Fibroblast of lung (primary cell): ENCODE results near the gene UBE2E3. TPM values are rescaled to one million over a fixed set of nuclear protein-coding genes. Genes with fewer than 3 reads are reported as not detected.

Experiments used
- DNase-seq, 2 donors: peaks; one replicate each; pipeline versions ENCODE4 v3.0.0 to v3.0.0-alpha.2; 2010; ENCODE audit warnings: low read depth in 2 of 2
- H2AFZ ChIP-seq: 2 replicates; pipeline ENCODE4 v1.5.1; 2012; ENCODE audit warnings: low read length, control low read depth, inconsistent platforms
- H3K27ac ChIP-seq: 2 replicates; pipeline ENCODE4 v1.5.1; 2011; ENCODE audit warnings: low read length, control low read depth; ENCODE audit not compliant: insufficient read depth
- H3K27me3 ChIP-seq: 2 replicates; pipeline ENCODE4 v1.5.1; 2011; ENCODE audit warnings: mild to moderate bottlenecking, low read length; ENCODE audit not compliant: control insufficient read depth, insufficient read depth
- H3K36me3 ChIP-seq: 2 replicates; pipeline ENCODE4 v1.5.1; 2011; ENCODE audit warnings: low read length; ENCODE audit not compliant: control insufficient read depth, insufficient read depth
- H3K4me1 ChIP-seq: 2 replicates; pipeline ENCODE4 v1.5.1; 2011; ENCODE audit warnings: low read length; ENCODE audit not compliant: control insufficient read depth, insufficient read depth; ENCODE audit errors: extremely low read depth
- H3K4me2 ChIP-seq: 2 replicates; pipeline ENCODE4 v1.5.1; 2011; ENCODE audit warnings: low read length, control low read depth; ENCODE audit not compliant: insufficient read depth; ENCODE audit errors: extremely low read depth
- H3K4me3 ChIP-seq, 4 experiments: fragments of 200-600 bp in 1 of 4; sonication (generic) in 1 of 4; replicated peaks in 1 of 4; 2 replicates each; pipeline ENCODE4 v1.5.1; 2011 to 2016; ENCODE audit warnings: low read length in 4 of 4, low read depth in 3 of 4, mild to moderate bottlenecking in 3 of 4, control low read depth in 2 of 4, inconsistent platforms in 1 of 4, mixed read lengths in 1 of 4; ENCODE audit not compliant: insufficient read depth in 1 of 4; ENCODE audit errors: control extremely low read depth in 1 of 4
- H3K79me2 ChIP-seq: 2 replicates; pipeline ENCODE4 v1.5.1; 2012; ENCODE audit warnings: mild to moderate bottlenecking, low read length, inconsistent platforms; ENCODE audit not compliant: control insufficient read depth, insufficient read depth
- H3K9ac ChIP-seq: 2 replicates; pipeline ENCODE4 v1.5.1; 2011; ENCODE audit warnings: mild to moderate bottlenecking, low read length, control low read depth; ENCODE audit not compliant: insufficient read depth
- H3K9me3 ChIP-seq: 2 replicates; pipeline ENCODE4 v1.5.1; 2012; ENCODE audit warnings: low read depth, low read length; ENCODE audit not compliant: control insufficient read depth, insufficient read depth
- H4K20me1 ChIP-seq: 2 replicates; pipeline ENCODE4 v1.5.1; 2011; ENCODE audit warnings: low read length; ENCODE audit not compliant: control insufficient read depth, insufficient read depth; ENCODE audit errors: extremely low read depth
- CTCF ChIP-seq, 2 donors: IDR thresholded peaks in 1 of 2; conservative IDR thresholded peaks in 1 of 2; 1 replicate in 1 of 2; 2 replicates in 1 of 2; pipeline ENCODE4 v1.5.1; 2011 to 2012; ENCODE audit warnings: low read length in 2 of 2, control low read depth in 1 of 2, inconsistent platforms in 1 of 2, low read depth in 1 of 2, mild to moderate bottlenecking in 1 of 2
- EZH2 ChIP-seq: IDR thresholded peaks from 2 replicates; pipeline ENCODE4 v1.5.1; 2012; ENCODE audit warnings: low read length, control low read depth, mild to moderate bottlenecking; ENCODE audit errors: missing control alignments
- polyA plus RNA-seq, 2 donors: library from polyadenylated mRNA; depleted of rRNA in 1 of 2; stranded (reverse) in 1 of 2; unstranded in 1 of 2; fragments of >200 nt; gene quantifications; 2 replicates each; pipeline ENCODE4 v1.2.1, GENCODE V29; 2011 to 2012; ENCODE audit warnings: missing spikeins in 1 of 2
- total RNA-seq: library from RNA; depleted of rRNA; stranded (reverse); fragments of >200 nt; gene quantifications from 2 replicates; pipeline ENCODE4 v1.2.1, GENCODE V29; 2014

UBE2E3 gene
- total and polyA plus RNA-seq, 2 donors (not counting 1 experiment from before 2014, with no cell fraction given) = 57.5 to 138 TPM

GRCh38 chr2:181047829-181048228 lies 67.4 kb downstream of the UBE2E3 start:
- H2AFZ ChIP-seq = no peak overlapping the region

GRCh38 chr2:181051861-181052522 lies 71.6 kb downstream of the UBE2E3 start:
- no peaks in the 10 kb centered on the region for H3K36me3 ChIP-seq
- peaks cover 79% of the 10 kb centered on the region for H3K79me2 ChIP-seq

More at GRCh38 chr2:181047829-181048228, 67.4 kb downstream of the UBE2E3 start:
- TF ChIP-seq EZH2 = no peak
- no peak overlapping the region for H3K4me3 ChIP-seq
- H3K9ac ChIP-seq = no peak overlapping the region
- H3K9me3 ChIP-seq = no peaks in the 10 kb centered on the region
- H3K79me2 ChIP-seq = peaks cover 82% of the 10 kb centered on the region
- no peaks in the 10 kb centered on the region for H3K36me3 ChIP-seq
- H3K27me3 ChIP-seq = no peaks in the 10 kb centered on the region
- no peak for DNase-seq
- no peak overlapping the region for H3K4me2 ChIP-seq
- no peaks in the 10 kb centered on the region for H3K4me1 ChIP-seq
- H3K27ac ChIP-seq = no peak overlapping the region
- H4K20me1 ChIP-seq = no peaks in the 10 kb centered on the region

GRCh38 chr2:181052523-181052891 lies 72.1 kb downstream of the UBE2E3 start:
- Histone ChIP-seq H3K4me3 (no peak overlapping the region), H3K79me2 (peaks cover 79% of the 10 kb centered on the region), H3K36me3 (no peaks in the 10 kb centered on the region), H3K4me2 (no peak overlapping the region), H3K9ac (no peak overlapping the region), H2AFZ (no peak overlapping the region), H3K4me1 (peaks cover 3% of the 10 kb centered on the region), H3K27ac (no peak overlapping the region), H3K27me3 (no peaks in the 10 kb centered on the region), H4K20me1 (no peaks in the 10 kb centered on the region), H3K9me3 (no peaks in the 10 kb centered on the region)
- no peak for DNase-seq
- TF ChIP-seq EZH2 = no peak
- no peak for TF ChIP-seq CTCF (conservative IDR thresholded peaks at IDR 0.05 in 1 of 2, IDR thresholded peaks at IDR 0.05 in 1 of 2; ENCODE audit: low read depth in 1 of 2, low read length in 2 of 2)

More at GRCh38 chr2:181051861-181052522, 71.6 kb downstream of the UBE2E3 start:
- H3K4me3 ChIP-seq = no peak overlapping the region
- no peak overlapping the region for H3K4me2 ChIP-seq
- DNase-seq = no peak
- no peak for TF ChIP-seq CTCF (conservative IDR thresholded peaks at IDR 0.05 in 1 of 2, IDR thresholded peaks at IDR 0.05 in 1 of 2; ENCODE audit: low read depth in 1 of 2, low read length in 2 of 2)
- TF ChIP-seq EZH2 = no peak
- H3K9me3 ChIP-seq = no peaks in the 10 kb centered on the region
- no peak overlapping the region for H3K27ac ChIP-seq
- no peaks in the 10 kb centered on the region for H4K20me1 ChIP-seq
- H3K4me1 ChIP-seq = peaks cover 3% of the 10 kb centered on the region
- H3K27me3 ChIP-seq = no peaks in the 10 kb centered on the region
- no peak overlapping the region for H2AFZ ChIP-seq
- no peak overlapping the region for H3K9ac ChIP-seq
